Skeletal muscle tissue (tissue), 4 donors: Measurements from ENCODE around the gene RAB22A. TPM values are rescaled to one million over a fixed set of nuclear protein-coding genes. Genes with fewer than 3 reads are reported as not detected.
A peak's percentile ranks its signal among the peaks of the same experiment; 100 is the strongest.

Experiments used
- H3K27ac ChIP-seq: one replicate; pipeline ENCODE4 v1.7.0; 2013; ENCODE audit warnings: mild to moderate bottlenecking, low read depth, low read length, inconsistent platforms
- H3K27me3 ChIP-seq, 3 donors: one replicate each; pipeline ENCODE4 v1.7.0; 2013; ENCODE audit warnings: low read length in 3 of 3; ENCODE audit not compliant: control insufficient read depth in 3 of 3, insufficient read depth in 3 of 3
- H3K36me3 ChIP-seq, 3 donors: one replicate each; pipeline ENCODE4 v1.7.0; 2013; ENCODE audit warnings: low read length in 3 of 3; ENCODE audit not compliant: control insufficient read depth in 3 of 3, insufficient read depth in 3 of 3
- H3K4me1 ChIP-seq, 3 donors: one replicate each; pipeline ENCODE4 v1.7.0; 2013; ENCODE audit warnings: low read length in 3 of 3, mild to moderate bottlenecking in 3 of 3; ENCODE audit not compliant: control insufficient read depth in 3 of 3, insufficient read depth in 3 of 3
- H3K4me3 ChIP-seq, 3 donors: one replicate each; pipeline ENCODE4 v1.7.0; 2013; ENCODE audit warnings: low read length in 3 of 3
- H3K9ac ChIP-seq, 3 donors: one replicate each; pipeline ENCODE4 v1.7.0; 2013; ENCODE audit warnings: low read length in 3 of 3, mild to moderate bottlenecking in 3 of 3, moderate library complexity in 2 of 3, low read depth in 1 of 3
- H3K9me3 ChIP-seq, 3 donors: one replicate each; pipeline ENCODE4 v1.7.0; 2013; ENCODE audit warnings: low read length in 3 of 3; ENCODE audit not compliant: control insufficient read depth in 3 of 3
- total RNA-seq: library from RNA; depleted of rRNA; stranded (reverse); fragments of >200 nt; gene quantifications from one replicate; pipeline ENCODE4 v1.2.3, GENCODE V29; 2014
- donor health status: Osteomylitis.

The RAB22A gene
- total RNA-seq, 1 donor from 2014 or later = 10.4 TPM

GRCh38 chr20:58377766-58378401 lies 68.4 kb downstream of the RAB22A start:
- Histone ChIP-seq H3K27ac (no peak overlapping the region), H3K4me1 (no peaks in the 10 kb centered on the region), H3K36me3 (no peaks in the 10 kb centered on the region), H3K27me3 (peaks cover 0 to 9% (median 0%) of the 10 kb centered on the region in 3 donors), H3K9me3 (no peaks in the 10 kb centered on the region), H3K4me3 (no peak overlapping the region), H3K9ac (no peak overlapping the region)

GRCh38 chr20:58378704-58379103 lies 69.2 kb downstream of the RAB22A start:
- Histone ChIP-seq H3K27ac (no peak overlapping the region), H3K4me1 (no peaks in the 10 kb centered on the region), H3K9me3 (no peaks in the 10 kb centered on the region), H3K27me3 (peaks cover 0 to 9% (median 0%) of the 10 kb centered on the region in 3 donors), H3K36me3 (no peaks in the 10 kb centered on the region), H3K9ac (no peak overlapping the region), H3K4me3 (no peak overlapping the region)

GRCh38 chr20:58381627-58382026 lies 72.1 kb downstream of the RAB22A start:
- peaks cover 0 to 9% (median 0%) of the 10 kb centered on the region in 3 donors for H3K27me3 ChIP-seq
- H3K9ac ChIP-seq = no peak overlapping the region
- no peak overlapping the region for H3K27ac ChIP-seq
- H3K36me3 ChIP-seq = no peaks in the 10 kb centered on the region
- H3K4me3 ChIP-seq = no peak overlapping the region
- H3K4me1 ChIP-seq = no peaks in the 10 kb centered on the region
- H3K9me3 ChIP-seq = no peaks in the 10 kb centered on the region

DNA sequence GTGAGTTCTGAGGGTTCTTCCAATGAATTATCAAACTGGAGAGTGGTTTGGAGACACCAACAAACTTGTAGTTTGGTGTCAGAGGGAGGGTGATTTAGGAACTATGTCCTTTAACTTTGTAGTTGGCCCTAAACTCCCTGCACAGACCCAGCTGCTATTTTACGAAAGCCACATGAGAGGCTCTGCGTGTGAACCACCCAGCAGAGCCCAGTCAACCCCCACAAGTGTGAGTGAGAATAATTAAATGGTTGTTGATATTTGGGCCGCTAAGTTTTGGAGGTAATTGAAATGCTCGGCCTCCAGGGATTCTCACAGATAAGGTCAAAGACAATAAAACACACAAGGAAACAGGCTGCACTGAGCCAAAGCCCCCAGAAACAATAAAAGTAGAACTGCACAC lies 72.6 kb downstream of the RAB22A start:
- Histone ChIP-seq H3K4me1 (no peaks in the 10 kb centered on the region), H3K9ac (no peak overlapping the region), H3K27me3 (peaks cover 0 to 9% (median 0%) of the 10 kb centered on the region in 3 donors), H3K27ac (no peak overlapping the region), H3K9me3 (no peaks in the 10 kb centered on the region), H3K36me3 (no peaks in the 10 kb centered on the region), H3K4me3 (no peak overlapping the region)

DNA sequence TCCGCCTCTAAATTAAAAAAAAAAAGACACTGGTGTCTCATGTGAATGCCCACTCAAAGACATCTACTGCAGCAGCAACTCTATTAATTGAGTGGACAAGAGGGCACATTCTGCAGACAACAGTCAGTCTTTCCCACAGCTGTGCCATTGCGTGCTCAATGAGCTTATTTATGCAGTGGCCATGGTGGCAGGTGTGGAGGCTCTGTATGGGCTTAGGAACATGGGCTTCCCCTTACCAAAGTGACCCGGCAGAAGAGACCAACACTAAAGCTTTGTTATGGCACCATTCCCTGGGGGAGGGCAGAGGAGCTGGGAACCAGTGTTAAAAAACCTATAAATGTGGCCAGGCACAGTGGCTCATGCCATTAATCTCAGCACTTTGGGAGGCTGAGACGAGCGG lies 75.3 kb downstream of the RAB22A start:
- H3K4me3 ChIP-seq = no peak overlapping the region
- peaks cover 2 to 3% (median 2%) of the 10 kb centered on the region in 3 donors for H3K4me1 ChIP-seq
- H3K27me3 ChIP-seq = peaks cover 0 to 5% (median 0%) of the 10 kb centered on the region in 3 donors
- no peak overlapping the region for H3K27ac ChIP-seq
- H3K36me3 ChIP-seq = no peaks in the 10 kb centered on the region
- no peak overlapping the region for H3K9ac ChIP-seq
- H3K9me3 ChIP-seq = peaks cover 0 to 2% (median 0%) of the 10 kb centered on the region in 3 donors

DNA sequence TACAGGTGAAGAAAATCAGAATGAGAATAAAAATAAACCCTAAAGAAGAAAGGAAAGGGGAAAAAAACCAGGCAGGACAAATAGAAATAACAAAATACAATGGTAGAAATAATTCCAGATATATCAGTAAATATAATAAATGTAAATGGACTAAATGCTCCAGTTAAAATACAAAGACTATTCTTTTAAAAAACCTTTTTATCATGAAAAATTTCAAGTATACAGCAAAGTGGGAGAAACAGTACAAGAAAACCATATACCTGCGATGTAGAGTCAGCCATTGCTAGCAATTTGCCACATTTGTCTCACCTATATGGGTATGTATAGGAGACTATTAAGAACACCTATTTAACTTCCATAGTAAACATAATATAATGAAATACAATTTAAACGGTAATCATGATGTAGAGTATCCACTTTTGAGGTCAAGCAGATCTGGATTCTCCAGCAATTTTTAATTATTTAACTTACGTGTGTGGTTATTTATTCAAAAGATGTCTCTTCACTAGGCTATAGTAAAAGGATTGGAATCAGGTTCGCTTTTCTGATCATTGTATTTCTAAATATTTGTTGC lies 78.6 kb downstream of the RAB22A start:
- peak overlapping the region in 1 of 3 donors; percentile 47 for H3K9ac ChIP-seq

DNA sequence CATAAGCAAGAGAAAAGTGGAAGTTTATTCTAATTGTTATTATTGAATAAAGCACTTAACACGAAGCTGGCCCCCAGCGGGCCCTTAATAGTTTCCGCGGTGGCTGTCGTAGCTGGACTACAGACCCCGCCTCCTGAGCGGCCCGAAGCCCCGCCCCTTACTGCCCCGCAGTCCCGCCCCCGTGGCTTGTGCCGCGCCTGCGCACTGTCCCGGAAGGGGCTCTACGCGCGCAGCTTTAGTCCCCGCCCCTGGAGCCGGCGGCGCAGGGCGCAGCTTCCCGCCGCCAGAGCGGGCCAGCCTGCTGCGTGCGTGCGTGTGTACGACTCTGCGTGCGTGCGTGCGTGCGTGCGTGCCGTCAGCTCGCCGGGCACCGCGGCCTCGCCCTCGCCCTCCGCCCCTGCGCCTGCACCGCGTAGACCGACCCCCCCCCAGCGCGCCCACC lies 79.4 kb downstream of the RAB22A start, which contains the start of gene VAPB:
TSS of gene VAPB (plus strand) at position 348 of the 442 bp plus-strand sequence. CDS start 231 bp downstream, outside the sequence.
- Histone ChIP-seq H3K9ac (peak within 1 kb of the TSS; percentile 87 to 94 (median 92)), H3K27me3 (no peaks in the 10 kb centered on the region), H3K36me3 (peaks cover 0 to 5% (median 5%) of the 10 kb centered on the region in 3 donors), H3K4me3 (peak within 1 kb of the TSS; percentile 81 to 98 (median 90)), H3K9me3 (peaks cover 0 to 2% (median 0%) of the 10 kb centered on the region in 3 donors), H3K4me1 (peaks cover 25 to 37% (median 27%) of the 10 kb centered on the region in 3 donors), H3K27ac (peak within 1 kb of the TSS; percentile 90)

More for the DNA sequence above, 78.6 kb downstream of the RAB22A start:
- Histone ChIP-seq H3K9me3 (peaks cover 0 to 2% (median 0%) of the 10 kb centered on the region in 3 donors), H3K4me1 (peaks cover 22 to 35% (median 26%) of the 10 kb centered on the region in 3 donors), H3K27ac (peak overlapping the region; percentile 90), H3K4me3 (peak overlapping the region; percentile 42 to 83 (median 68)), H3K36me3 (peaks cover 0 to 5% (median 5%) of the 10 kb centered on the region in 3 donors), H3K27me3 (no peaks in the 10 kb centered on the region)

DNA sequence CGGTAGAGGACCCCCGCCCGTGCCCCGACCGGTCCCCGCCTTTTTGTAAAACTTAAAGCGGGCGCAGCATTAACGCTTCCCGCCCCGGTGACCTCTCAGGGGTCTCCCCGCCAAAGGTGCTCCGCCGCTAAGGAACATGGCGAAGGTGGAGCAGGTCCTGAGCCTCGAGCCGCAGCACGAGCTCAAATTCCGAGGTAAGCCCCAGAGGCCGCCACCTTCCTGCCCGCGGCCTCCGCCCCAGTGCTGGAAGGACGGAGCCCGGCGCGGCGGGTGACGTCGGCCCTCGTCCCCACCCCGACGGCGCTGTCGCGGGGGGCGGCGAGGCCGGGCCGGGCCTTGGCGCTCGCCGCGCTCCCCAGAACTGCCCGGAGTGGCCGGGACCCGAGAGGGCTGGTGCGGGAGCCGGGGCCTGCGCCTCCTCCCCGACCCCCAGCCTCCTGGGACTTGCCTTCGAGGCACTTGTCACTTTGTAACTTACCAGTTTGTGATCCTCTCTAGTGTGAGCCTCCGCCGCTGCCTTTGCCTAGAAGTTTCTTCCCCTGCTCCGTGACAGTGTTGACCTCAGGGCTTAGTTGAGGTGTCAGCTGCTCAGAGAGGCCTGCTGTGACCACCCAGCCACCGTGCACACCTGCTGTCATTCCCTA lies 79.9 kb downstream of the RAB22A start:
- Histone ChIP-seq H3K27me3 (no peaks in the 10 kb centered on the region), H3K36me3 (peaks cover 0 to 5% (median 5%) of the 10 kb centered on the region in 3 donors), H3K4me1 (peaks cover 25 to 37% (median 29%) of the 10 kb centered on the region in 3 donors), H3K4me3 (peak overlapping the region; percentile 81 to 98 (median 90)), H3K27ac (peak overlapping the region; percentile 90), H3K9me3 (peaks cover 0 to 2% (median 0%) of the 10 kb centered on the region in 3 donors), H3K9ac (peak overlapping the region; percentile 87 to 94 (median 92))

- Histone ChIP-seq H3K4me1 (peaks cover 25 to 37% (median 29%) of the 10 kb centered on the region in 3 donors), H3K4me3 (peak overlapping the region; percentile 81 to 98 (median 90)), H3K27me3 (no peaks in the 10 kb centered on the region)
These were observed 80.6 kb downstream of the RAB22A start for GRCh38 chr20:58389968-58390658.

More at GRCh38 chr20:58389968-58390658, 80.6 kb downstream of the RAB22A start:
- Histone ChIP-seq H3K9ac (peak overlapping the region; percentile 87 to 94 (median 92)), H3K27ac (peak overlapping the region; percentile 90), H3K9me3 (peaks cover 0 to 2% (median 0%) of the 10 kb centered on the region in 3 donors), H3K36me3 (peaks cover 0 to 5% (median 5%) of the 10 kb centered on the region in 3 donors)
